UCSD-AML1 (cell line): ENCODE measurements around the gene GAS7.

Source experiments
- DNase-seq: peaks from one replicate; lab custom pipeline; 2025; ENCODE audit not compliant: unreplicated experiment; lab: John Stamatoyannopoulos, UW

Gene GAS7

DNA sequence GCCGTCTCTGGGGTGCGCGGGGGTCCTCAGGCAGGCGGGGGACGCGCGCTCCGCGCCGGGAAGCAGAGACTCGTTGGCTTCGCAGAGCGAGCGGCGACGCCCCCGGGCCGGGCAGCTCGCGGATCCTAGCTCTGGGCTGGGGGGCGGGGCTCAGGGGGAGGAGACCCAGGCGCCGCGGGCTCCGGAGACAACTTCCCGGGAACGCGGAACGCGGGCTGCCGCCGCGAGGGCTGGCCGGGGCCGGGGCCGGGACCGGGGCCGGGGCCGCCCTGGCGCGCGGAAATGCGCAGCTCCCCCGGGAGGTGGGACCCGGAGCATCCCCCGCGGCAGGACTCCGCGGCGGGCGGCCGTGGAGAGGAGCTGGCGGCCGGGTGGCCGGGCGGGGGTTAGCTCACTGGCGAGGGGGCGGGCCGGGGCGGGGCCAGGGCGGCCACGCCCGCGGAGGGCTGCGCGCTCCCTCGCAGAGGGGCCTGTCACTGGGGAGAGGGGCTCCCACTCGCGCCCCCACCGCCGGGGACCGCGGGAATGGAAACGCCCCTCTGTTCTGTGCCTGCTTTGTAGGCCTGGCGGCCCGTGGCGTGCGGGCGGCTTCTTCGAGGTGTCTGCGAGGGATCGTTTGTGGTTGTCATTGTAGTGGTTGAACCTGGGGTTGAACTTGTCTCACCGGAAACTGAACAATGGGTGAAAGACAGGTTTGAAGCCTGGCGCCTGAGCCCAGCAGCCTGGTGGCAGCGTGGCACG lies at the start of gene GAS7:
TSS of gene GAS7 (minus strand) at position 98 of the 741 bp plus-strand sequence.
- peak; percentile 82 for DNase-seq

DNA sequence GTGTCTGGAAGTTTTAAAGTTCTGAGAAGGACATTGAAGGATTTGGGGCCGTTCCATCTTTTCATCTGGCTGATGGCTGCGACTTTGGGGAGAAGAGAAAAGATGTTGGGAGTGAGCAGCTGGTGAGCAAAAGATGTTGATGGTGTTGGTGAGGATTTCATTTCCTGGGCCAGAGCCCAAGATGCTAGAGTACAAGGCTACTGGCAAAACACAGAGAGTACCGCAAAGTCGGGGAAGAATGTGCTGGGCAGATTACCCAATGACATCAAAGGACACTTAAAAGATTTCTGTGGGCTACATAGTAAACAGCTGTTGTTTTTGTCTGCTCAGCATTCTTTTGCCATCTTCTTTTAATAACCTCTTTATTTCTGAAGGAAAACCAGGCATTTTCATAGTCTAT lies 49.4 kb upstream of the GAS7 start:
- no peak for DNase-seq

DNA sequence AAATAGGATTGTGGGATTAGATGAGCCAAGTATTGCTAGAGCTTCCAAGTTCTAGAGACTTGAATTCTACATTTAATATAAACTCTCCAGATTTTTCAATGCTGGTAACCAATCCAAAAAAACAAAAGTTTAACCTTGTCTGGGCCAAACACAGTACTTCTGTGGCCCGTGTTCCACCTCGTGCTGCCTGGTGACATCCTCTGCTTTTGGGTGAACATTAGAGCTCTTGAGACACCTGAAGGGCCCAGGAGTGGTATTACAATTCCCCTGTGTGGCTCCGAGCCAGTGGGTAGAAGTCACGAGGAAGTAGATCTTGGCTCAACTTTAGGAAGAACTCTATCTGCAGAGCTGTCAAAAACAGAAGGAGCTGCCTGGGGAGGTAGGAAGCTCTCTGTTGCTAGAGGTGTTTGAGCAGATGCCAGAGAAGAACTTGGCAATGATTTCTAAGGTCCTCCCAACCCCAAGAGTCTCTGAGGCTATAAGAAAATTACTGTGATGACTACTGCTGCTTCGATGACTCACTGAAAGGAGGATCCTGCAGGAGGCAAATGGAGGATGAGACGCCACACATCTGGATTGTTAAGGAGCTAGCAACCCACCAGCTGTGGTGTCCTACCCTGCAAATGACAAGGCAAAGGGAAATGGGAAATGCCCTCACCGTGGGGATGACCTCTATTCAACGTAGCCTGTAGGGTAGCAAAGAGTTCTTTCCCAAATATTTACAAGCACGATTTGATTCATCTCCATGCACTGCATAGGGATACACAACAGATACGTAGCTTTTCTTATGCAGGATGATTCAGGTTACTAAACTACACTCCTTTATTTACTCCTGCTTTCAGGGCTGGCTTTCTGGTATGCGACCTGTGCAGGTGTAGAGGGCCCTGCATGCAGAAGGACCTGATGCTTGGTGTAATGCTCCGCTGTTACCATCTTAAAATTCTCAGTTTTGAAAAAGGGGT lies 45.8 kb upstream of the GAS7 start:
- DNase-seq = no peak

DNA sequence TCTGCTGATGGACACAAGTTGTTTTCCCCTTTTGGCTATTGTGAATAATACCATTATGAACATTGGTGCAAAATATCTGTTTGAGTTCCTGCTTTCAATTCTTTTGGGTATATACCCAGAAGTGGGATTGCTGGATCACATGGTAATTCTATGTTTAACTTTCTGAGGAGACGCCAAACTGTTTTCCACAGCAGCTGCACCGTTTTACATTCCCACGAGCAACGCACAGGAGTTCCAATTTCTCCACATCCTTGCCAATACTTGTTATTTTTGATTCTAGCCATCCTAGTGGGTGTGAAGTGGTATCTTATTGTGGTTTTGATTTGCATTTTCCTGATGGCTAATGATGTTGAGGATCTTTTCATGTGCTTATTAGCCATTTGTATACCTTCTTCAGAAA lies 43.4 kb upstream of the GAS7 start:
- no peak for DNase-seq

DNA sequence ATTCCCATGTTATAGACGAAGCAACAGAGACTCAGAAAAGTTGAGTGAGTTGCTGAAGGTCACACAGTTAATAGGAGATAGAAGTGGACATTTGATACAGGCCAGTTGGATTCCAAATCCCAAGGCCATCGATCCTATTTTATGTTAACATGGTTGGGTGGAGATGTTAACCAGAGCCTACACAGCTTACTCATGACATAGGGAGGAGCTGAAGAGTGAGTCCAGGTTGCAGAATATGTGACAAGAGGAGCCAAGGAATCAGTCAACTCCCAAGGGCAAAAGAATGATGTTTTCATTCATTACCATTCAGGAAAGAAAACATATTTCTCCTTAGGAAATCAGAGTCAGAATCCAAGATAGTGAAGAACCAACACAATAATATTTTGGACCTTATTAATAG lies 40.3 kb upstream of the GAS7 start:
- DNase-seq = no peak

DNA sequence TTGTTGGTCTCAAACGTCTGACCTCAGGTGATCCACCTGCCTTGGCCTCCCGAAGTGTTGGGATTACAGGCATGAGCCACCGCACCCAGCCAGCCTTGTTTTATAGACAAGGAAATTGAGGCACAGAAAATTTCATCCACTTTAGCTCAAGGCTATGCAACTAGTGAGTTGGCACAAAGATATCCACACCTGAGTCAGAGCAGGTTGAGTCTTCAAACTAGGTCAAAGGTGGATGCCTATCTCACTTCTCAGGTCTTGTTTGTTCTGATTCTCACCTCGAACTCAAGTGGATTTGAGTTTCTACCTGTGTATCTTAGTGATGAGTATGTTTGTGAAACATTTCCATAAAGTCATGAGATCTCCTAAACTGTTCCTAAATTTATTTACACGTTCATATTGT lies 35.6 kb upstream of the GAS7 start:
- no peak for DNase-seq

DNA sequence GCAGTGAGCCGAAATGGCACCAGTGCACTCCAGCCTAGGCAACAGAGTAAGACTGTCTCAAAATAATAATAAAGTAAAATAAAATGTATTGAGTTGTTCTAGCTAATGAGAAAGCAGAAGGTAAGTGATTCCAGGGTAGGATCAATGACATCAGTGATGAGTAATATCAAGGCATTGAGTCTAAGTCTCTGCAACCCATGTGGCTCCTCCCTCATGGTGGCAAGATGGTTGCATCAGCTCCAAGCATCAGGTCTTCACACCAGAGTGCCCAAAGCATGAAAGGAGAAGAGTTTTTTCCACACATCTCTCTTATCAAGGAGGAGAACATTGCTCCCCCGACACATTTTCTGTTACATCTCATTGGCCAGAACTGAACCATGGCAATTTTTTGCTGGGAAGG lies 34.8 kb upstream of the GAS7 start:
- DNase-seq = no peak

DNA sequence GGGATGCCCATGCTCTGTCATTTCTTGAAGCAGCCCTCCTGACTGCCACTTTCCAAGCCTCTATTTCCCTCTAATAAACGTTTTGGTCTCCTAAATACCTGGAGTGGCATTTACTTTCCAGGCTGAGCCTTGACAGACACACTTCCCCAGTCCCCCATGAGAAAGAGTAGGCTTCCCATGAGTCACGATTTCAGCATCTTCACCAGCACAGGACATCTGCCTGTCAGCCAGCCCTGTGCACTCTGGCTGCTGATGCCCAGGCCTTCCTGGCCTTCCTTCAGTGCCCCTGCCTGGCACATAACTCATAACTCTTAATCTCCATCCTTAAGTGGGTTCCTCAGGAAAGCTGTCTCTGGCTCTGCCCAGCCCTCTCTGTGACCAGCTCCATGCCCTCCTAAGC lies 30.8 kb upstream of the GAS7 start:
- DNase-seq = no peak

DNA sequence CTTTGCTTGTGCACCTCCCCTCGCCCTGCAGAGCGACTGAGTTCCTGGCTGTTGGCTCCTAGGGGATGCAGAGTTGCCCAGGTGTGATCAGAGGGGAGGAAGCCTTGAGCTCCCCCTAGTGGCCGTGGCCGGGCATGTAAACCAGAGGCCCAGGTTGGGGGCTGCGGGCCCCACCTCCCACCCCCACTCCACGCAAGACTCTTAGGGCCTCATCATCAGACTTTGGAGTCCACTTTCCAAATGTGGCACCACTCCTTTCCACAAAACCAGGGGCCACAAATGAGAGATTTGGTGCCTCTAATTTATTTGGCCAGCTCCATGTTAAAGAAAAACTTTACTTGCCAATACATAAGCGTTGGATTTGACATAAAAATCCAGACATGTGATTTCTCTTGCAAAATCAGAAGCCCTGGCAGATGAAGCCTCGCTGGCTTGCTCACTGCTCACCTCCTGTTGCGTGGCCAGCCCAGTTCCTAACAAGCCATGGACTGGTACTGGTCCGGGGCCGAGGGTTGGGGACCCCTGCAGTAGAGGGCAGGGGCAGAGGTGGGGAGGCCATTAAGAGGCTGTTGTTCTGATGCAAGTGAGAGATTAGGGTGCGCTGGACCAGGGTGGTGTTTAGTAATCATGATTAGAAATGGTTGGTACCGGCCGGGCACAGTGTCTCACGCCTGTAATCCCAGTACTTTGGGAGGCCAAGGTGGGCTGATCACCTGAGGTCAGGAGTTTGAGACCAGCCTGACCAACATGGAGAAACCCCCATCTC lies 28.7 kb upstream of the GAS7 start:
- peak; percentile 66 for DNase-seq

DNA sequence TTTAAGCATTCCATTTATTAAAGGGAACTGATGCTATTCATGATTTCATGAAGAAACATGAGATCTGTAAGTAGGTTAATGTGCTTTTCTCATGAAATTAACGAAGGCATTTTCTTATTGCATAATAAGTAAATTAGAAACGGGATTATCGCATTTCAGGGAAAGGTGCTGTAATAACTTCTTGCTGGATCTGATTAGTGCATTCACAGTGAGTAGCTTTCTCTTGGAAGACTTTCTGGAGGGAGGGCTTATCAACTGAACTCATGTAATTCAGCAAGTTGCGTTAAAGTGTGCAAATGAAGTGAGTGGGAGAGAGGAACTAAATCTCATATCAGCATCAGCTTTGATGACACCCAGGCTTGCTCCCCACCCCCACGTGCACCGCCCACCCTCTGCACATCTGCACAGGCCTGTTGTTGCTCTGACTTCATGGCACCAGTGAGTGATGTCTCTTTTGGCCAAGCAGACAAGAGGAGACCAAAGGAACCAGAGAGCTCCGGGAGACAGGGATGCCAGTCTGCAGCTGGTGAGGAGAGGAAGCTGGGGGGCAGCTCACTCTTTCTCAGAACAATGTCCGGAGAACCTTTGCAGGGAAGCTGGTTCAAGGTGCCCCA lies 26.3 kb upstream of the GAS7 start:
- DNase-seq = no peak

DNA sequence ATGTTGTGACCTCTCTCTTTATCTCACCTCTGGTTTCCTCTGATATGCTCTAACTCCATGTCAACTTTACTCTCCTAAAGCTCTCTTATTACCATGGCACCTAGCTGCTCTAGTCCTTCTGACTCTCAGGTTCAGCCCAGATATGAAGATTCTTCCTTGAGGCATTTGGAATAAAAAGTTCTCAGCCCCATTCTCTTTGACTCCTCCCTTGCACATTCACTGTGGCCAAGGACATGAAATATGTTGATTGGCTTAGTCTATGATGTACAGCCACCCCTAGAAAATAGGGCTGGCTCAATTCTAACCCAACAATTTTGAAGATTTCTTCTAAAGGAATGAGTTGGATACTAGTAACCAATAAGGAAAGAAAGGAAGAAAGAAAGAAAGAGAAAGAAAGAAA lies 20.8 kb upstream of the GAS7 start:
- no peak for DNase-seq

DNA sequence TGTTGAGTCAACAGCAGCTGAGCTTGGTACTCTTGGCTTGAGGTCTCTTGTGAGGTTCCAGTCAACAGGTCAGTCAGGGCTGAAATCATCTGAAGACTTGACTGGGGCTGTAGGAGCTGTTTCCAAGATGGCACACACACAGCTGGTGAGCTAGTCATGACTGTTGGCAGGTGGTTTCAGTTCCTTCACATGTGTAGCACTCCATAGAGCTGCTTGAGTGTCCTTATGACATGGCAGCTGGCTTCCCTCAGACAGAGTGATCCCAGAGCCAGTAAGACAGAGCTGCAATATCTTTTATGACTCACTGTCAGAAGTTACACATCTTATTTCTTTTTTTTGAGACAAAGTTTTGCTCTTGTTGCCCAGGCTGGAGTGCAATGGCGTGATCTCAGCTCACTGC lies 19.5 kb upstream of the GAS7 start:
- no peak for DNase-seq

DNA sequence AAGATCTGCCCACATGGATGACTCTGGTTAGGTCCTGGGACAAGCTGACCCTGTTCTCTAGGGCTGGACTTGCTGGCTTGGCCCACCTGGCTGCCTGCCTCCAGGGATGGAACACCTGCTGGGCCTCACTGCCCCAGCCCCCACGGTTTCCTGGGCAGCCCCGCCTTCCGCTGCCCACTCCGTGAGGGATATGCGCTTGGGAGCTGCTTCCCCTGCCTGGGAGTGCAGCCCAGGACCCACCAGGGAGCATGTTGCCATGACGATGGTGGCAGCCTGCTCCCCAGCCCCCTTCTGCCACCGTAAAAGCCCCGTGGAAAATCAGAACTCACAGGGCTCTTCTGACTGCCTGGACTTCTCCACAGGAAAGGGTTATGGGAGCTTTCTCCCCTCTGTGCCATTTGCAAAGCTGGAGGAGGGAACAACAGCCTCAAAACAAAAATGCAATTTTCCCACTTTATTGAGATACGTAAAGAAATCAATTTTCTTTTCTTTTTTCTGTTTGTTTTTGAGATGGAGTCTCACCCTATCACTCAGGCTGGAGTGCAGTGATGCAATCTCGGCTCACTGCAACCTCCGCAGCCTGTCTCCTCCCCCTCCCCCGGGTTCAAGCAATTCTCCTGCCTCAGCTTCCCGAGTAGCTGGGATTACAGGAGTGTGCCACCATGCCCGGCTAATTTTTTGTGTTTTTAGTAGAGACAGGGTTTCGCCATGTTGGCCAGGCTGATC lies 18.0 kb upstream of the GAS7 start:
- DNase-seq = no peak

DNA sequence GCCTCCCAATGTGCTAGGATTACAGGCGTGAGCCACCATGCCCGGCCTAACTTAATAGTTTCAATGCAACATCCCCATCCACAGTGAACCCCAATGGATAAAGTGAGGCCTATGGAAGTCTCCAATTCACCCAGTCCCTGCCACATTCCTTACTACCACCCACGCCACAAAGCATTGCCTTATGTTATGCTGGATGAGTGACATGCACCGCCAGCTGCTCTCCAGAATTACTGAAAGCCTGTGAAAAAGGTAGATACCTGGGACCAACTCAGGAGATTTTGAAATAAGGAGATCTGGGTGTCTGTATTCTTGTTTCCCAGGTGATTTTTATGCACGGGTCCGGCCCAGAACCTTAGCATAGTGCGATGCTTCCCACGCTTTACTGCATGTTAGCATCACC lies 16.9 kb upstream of the GAS7 start:
- DNase-seq = no peak

DNA sequence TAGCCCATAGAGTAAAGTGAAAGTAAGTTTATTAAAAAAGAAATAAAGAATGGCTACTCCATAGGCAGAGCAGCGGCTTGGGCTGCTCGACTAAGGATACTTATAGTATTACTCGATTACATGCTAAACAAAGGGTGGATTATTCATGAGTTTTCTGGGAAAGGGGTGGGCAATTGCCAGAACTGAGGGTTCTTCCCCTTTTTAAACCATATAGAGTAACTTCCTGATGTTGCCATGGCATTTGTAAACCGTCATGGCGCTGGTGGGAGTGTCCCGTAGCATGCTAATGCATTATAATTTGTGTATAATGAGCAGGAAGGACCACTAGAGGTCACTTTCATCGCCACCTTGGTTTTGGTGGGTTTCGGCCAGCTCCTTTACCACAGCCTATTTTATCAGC lies 13.3 kb upstream of the GAS7 start:
- DNase-seq = no peak

DNA sequence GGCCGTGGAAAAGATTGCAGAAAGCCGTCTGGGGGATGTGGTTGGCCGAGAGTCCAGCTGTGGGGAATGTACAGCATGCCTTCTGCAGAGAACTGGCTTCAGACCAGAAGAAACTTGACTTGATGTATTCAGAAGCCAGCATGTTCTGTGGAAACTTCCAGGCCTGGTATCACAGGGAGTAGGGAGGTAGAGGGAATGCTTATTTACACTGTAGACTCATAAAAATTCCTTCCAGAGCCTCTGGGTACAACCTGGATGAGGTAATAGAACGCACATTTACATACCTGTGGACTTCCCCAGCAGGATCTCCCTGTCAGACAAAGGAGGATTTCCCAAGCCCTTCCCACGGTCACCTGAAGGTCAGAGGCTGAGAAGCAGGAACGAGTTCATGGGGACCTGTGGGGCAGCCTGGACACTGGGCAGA lies 11.8 kb upstream of the GAS7 start:
- DNase-seq = no peak

DNA sequence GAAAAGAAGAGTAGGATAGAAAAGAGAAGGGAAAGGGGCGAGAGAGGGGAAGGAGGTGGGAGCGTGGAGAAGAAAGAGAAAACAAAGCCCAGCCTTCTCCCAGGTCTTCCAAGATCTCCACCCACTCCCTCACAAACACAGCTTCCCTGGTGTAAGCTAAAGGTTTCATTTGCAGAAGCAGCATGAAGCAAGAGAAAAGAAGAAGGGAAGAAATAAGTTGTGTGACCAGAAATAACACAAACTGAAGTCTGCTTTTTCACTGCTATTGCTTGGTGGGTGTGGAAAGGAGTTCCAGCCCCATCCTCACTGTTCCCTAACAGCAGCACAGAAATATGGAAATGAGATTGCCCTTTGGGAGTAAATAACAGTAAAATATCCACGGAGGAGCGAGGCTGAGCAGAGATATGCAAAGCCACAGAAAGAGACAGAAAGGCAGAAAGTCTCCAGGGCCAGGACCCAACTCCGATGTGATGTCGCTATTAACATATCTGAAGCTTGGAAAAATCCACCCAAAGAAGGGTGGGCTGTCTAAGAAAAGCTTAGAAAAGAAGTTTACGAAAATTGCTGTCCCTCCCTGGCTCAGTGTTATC lies 10.3 kb upstream of the GAS7 start:
- no peak for DNase-seq

DNA sequence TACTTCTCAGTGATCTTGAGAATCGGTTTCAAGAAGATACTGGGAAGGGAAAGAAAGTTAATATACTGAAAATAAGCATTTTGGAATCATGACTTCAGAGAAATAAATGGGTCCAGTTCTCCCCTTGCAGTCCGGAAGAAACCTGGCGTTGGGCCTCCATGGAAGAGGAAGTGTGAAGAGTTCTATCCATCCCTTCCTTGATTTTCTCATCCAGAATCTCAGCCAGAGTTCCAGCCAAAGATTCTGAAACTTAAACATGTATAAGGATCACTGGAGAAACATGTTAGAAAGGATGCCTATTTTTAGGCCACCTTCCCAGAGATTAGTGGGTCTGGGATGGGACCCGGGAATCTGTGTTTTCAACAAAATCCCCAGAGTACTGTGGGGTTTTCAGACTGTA lies 8.7 kb upstream of the GAS7 start:
- no peak for DNase-seq

DNA sequence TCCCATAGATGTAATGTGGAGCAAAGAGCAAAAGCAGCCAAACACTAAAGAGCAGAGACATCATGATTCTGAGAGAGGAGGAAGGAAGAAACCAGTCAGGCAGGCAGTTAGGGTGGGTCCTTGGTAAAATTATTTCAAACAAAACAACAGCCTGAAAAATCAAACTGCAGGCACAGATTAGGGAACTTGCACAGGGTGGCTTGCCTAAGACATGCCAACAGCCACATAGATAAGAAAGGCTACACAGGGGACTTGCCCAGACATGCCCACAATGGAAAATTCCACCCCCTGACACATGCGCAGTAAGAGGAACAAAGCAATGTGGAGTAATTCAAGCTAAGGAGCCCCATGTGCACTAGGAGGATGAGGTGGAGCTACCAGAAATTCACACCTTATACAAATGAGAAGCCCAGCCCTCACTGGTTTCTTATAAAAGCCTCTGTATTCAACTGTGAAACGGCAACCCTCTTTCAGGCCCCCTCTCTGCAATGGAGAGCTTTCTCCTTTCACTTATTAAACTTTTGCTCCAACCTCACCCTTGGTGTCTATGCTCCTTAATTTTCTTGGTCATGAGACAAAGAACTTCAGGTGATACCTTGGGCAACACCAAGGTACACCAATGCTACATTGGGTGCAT lies 7.3 kb upstream of the GAS7 start:
- DNase-seq = peak; percentile 55

DNA sequence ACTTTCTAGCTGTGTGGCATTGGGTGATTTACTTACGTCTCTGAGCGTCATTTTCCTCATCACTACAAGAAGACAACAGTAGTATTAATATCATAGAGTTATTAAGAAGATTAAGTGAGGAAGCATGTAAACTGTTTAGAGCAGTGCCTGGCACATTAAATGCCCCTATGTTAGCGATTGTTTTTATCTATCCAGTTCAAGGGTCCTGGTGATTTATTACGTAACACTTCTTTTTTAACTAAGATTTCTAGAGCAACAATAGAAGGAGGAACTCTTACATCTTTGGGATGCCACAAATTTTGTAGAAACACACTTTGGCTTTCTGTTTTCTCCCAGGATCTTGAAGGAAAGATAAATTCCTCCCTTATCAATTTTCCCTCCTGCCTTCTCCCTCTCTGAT lies 3.3 kb upstream of the GAS7 start:
- no peak for DNase-seq
